CD4-positive, alpha-beta T cell treated with Interleukin-6 at 100 ng/mL for 8 hours (primary cell): ENCODE measurements around the gene F8.
A peak's percentile ranks its signal among the peaks of the same experiment; 100 is the strongest.

Experiments
- DNase-seq: peaks from one replicate; pipeline ENCODE4 v3.0.0-alpha.2; 2020; ENCODE audit warnings: mixed read lengths, low spot score

The F8 gene

DNA sequence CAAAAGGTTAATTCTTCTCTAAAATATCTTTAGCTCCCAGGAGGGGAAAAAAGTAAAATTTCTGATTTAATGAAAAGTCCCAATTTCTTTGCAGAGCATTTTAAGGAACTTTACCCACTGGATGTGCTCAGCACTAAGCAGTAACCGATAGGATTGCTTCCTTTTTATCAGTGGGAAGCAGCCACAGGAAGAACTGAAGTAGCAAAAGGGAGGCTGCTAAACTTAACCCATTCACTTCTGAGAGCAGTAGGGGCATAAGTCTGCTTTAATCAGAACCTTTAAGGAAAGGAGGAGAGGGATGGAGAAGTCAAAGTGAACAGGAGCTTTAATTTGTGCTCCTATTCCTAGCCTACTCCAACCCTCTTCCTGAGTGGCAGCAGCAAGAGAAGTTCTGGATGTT, at the start of gene F8:
TSS of gene F8 (minus strand) at position 139 of the 400 bp plus-strand sequence. CDS start 171 bp downstream, outside the sequence.
- no peak for DNase-seq

- DNase-seq: no peak
These were observed 49.3 kb upstream of the F8 start for GRCh38 chrX:155071694-155072280.

- peak; percentile 77 for DNase-seq
These were observed 48.6 kb upstream of the F8 start, which contains the start of the genes BRCC3, CMC4 and MTCP1 for GRCh38 chrX:155070975-155071693. TSS of gene BRCC3 (plus strand) at chrX:155071508. CDS start at chrX:155071528, 20 bp downstream. TSS of gene CMC4 (minus strand) at chrX:155071136. CDS start at chrX:155064023, 7,113 bp downstream. TSS of gene MTCP1 (minus strand) at chrX:155071136. CDS start at chrX:155066010, 5,126 bp downstream.

DNA sequence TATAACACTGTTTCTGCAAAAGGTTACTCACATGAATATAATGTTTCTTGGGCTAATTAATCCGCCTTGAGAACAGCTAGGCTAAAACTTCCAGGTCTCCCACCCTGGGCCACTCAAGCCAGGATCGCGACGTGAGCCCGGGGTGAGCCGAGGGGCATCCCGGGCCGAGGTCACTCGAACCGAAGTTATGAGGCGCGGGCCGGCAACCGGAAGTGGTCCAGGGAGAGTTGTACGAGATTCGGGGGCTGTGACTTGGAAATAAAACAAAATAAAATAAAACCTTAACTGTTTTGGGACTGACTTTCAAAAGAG, 48.1 kb upstream of the F8 start:
- DNase-seq: no peak

DNA sequence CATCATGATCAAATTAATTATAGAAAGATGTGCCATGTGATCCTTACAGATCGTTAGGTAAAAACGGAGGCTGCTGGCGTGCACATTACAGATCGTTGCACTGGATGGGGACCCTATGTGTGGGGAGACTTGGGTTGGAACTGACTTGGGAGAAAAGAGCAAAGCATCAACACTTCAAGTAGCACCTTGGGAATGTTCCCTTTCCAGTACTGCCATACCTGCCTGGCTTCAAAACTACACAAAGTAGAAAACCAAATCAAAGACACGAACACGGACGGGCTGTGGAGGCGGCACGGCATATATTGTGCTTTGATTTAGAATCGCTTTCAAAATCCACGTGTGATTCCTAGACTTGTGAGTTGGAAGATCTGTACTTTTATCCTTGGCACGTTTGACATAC, 47.5 kb upstream of the F8 start:
- no peak for DNase-seq

DNA sequence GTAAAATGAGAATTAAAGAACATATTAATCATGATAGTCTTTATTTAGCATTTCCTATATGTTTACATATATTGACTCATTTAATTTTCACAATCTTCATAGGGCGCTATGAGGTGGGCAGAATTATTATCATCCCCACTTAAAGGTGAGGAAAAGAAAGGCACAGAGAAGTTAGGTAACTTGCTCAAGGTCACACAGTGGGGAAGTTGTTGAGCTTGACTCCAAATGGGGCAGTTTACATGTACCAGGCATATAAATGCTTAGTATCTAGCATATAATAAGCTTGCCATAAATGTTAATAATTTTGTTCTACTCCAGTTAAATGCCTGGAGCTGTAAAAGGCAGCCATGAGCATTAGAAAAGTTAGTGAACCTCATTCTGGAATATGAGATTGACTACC, 46.9 kb upstream of the F8 start:
- DNase-seq: no peak

DNA sequence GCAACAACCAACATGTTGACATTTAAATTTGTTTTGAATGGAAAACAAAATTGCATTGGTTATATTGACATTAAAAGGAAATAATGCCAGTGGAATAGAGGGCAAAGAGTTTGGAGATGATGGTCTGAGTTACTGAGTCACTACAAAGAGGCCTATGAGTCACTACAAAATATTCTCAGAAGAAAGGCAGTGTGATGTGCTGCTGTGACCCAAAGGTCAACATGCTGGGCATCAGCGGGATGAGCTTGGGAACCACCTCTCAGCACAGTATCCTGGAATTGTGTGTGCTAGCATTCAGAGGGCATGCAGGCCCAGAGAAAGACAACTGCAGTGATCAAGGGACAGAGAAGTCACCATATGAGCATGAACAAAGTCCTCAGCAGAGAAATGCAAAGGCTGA, 45.6 kb upstream of the F8 start:
- DNase-seq: no peak

DNA sequence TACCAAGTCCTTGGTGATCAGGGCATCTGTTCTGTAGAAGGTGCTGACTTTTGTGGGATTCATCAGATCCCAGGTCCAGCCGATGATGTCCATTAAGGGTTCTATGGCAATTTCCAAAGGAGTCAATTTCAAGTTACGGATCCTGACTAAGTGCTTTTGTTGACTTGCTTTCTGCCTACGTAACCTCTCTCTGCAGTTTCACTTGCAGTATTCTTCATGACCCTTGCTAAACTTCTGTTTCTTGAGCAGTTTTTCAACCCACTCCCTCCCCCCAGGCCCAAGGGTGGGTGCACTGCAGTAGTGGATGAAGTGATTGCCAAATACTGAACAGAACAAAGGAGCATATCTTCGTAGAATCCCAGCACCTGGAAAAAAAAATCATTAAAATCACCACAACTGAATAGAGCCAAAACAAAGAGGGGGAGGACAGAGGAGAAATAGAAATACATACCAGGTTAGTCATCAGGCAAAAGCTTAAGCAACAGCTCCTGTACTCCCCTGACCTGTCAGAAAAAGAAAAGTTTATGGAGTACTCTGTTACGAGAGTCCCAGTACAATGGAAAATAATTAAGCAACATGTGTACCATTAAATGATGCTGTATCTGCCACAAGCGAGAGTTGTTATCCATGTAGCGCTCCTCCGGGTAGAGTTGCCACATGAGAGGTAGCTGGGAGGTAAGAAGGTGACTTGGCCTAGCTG, 42.7 kb upstream of the F8 start:
- no peak for DNase-seq

DNA sequence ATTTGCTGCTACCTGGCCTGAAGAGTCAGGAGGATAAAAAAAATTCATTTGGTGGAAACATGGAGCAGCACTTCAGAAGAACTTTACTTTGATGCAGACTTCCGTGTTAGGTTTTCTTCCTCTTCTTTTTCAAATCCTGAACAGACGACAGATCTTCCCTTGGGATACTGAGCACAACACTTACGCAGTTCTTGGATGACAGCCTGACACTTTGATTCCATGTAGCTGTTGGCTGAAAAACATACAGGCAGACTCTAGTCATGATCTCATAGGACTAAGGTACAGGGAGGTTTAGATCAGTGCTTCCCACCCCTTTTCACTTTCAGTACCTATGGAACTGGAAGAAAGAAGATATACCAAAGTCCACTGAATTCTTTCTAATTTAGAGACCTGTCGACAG, 39.2 kb upstream of the F8 start:
- no peak for DNase-seq

GRCh38 chrX:155056877-155057792, 34.6 kb upstream of the F8 start:
- DNase-seq: peak; percentile 46

- peak; percentile 14 for DNase-seq
These were observed 33.9 kb upstream of the F8 start for GRCh38 chrX:155056471-155056870.

GRCh38 chrX:155055494-155055893, 33.0 kb upstream of the F8 start:
- DNase-seq: no peak

- no peak for DNase-seq
These were observed 31.7 kb upstream of the F8 start for GRCh38 chrX:155054255-155054654.

- DNase-seq: no peak
These were observed 31.1 kb upstream of the F8 start for GRCh38 chrX:155053656-155054055.

DNA sequence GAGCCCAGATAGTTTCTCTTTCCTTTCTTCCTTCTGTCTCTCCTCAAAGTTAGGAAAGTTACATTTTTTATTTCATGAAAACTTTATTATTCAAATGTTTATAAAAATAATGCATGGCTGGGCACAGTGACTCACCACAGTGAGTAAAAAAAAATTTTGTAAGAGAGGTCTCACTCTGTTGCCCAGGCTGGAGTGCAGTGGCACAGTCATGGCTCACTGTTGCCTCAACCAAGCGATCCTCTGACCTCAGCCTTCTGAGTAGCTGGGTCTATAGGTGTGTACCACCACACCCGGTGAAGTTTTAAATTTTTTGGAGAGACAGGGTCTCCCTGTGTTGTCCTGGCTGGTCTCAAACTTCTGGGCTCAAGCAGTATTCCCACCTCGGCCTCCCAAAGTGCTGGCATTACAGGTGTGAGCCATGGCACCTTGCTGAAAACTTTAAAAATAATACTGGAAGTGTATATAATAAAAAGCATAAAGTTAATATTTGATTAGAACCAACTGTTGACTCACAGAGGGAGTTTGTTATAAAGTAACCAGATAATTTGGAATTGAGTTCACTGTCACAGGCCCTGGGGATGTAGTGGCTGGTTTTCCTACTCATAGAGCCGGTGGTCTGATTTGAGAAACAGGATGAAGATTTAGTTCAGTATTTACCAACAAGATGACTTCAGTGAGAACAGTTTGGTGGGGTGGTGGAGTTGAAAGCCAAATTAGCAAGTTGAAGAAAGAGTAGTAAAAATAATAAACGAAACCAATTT, 30.4 kb upstream of the F8 start:
- no peak for DNase-seq

DNA sequence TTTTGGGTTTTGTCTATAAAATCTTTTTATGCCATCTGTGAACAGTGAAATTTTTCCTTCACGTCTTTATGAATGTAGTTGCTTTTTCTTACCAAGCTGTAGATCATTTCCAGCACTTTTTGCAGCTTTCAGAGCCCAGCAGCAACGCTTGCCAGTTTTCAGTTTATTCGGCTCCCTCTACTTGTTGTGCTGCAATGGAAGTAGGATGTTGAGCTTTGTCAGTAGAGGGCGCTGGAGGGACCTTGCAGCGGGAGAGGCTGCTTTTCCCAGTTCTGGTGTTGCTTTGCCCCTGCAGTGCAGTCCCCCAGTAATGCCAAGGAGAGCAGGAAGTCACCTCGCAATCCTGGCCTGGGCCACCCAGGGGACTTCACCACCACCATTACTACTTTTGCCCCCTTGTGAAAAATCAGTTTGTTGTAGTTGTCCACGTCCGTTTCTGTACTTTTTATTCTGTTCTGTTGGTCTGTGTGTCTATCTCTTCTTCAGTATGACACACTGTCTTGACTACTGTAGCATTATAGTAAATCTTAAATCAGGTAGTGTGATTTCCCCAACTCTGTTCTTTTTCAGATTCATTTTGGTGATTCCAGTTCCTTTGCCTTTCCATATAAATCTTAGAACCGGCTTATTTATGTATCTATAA, 26.6 kb upstream of the F8 start:
- DNase-seq: peak; percentile 43

- no peak for DNase-seq
These were observed 24.4 kb upstream of the F8 start for GRCh38 chrX:155046811-155047528.

- DNase-seq: no peak
These were observed 23.7 kb upstream of the F8 start for GRCh38 chrX:155046129-155046810.

GRCh38 chrX:155035688-155036087, 13.2 kb upstream of the F8 start:
- no peak for DNase-seq

DNA sequence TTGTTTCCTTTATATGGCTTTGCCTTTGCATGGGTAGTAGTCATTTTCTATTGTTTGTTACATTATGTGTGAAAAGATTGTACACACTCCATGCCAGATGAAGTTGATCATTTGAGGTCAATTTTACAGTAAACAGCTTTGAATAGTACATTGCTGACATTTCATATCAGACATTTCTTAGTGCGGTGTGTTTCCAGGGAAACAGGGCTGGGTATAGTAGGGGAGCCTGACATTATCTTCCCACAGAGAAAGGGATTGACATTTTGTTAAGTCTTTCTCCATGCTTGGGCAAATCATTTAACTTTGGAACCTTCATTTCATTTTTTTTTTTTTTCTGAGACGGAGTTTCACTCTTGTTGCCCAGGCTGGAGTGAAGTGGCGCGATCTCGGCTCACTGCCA, 9.1 kb upstream of the F8 start:
- DNase-seq: no peak
